Measurements from ENCODE around the gene BCKDHA. TPM values are rescaled to one million over a fixed set of nuclear protein-coding genes. Genes with fewer than 3 reads are reported as not detected.
"Not testable (repeated sequence)": the region's sequence is repeated elsewhere in the genome, so short reads cannot be mapped to it uniquely, and the experiment has no call there.

The BCKDHA gene
- polyA plus RNA-seq, 1 donor, result 35.2 TPM

DNA sequence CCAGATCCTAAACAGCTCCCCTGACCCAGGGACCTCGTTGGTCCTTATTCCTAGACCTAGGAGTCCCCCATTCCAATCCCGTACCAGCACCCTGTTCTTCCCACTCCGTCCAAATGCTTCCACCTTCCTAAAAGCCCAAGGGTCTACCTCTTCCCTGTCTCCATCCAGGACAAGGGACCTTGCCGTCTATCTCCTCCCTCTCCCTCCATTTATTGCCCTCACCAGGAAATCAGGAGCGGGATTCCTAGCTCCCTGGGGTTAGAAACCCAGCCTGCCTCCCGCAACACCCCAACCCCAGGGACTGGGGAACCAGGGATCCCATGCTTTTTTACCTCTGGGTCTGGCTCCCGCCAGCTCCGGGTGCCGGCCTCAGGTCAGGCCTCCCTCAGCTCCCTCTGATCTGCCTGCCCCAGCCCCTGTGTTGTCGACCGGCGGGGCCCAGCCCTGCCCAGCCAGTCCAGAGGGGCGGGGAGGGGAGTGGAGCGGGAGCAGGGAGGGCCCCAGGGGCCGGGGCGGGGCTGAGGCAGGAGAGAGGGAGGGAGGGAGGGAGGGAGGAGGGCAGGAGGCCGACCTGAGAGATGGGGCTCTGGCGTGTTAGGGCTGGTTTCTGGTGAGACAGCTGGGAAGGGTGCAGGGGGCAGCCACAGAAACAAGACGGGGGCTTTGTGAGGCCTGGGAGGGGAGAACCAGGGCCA lies 29.5 kb downstream of the BCKDHA start, which contains the start of gene B3GNT8:
Gene B3GNT8 (minus strand): TSS at position 423 of the 695 bp plus-strand sequence. CDS start 596 bp downstream, outside the sequence.
- peak; percentile 67 for DNase-seq

DNA sequence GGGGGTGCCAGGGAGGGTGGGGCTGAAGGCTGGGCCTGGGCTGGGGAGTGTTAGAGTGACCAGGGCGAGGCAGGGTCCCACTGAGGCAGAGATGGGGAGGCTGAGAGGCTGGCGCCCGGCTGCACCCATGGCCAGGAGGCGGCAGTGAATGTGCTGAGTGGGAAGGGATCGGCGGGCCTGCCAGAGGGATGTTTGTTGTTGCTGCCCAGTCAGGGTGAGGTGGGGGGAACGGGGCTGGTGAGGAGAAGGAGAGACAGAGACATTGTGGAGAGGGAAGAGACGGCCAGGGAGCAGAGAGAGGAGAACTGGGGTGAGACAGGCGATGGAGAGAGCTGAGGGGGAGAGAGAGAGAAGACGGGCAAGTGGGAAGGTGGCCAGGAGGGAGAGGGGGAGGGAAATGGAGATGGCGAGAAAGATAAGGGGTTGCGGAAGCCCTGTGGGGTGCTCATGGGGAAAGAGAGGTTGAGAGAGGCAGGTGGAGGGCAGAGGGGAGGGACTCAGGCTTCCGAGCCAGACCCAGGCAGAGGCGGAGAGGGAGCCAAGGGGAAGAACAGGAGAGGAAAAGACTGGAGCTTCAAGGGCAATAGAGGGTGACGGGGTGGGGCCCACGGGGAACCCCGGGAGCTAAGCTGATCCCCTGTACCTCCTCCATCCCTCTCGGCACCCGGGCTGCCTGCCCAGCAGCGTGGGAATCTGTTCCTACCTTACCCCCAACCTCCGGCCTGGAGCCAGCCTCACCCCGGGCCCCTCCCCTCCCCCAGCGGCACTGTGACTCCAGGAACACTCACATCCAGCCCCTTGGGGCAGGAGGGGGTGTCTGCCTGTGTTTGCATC lies 30.2 kb downstream of the BCKDHA start:
- no peak for DNase-seq

- no peak for DNase-seq
Measured at GRCh38 chr19:41428481-41428859, 30.9 kb downstream of the BCKDHA start.

- DNase-seq, result no peak
Measured at GRCh38 chr19:41430922-41431321, 33.3 kb downstream of the BCKDHA start.

DNA sequence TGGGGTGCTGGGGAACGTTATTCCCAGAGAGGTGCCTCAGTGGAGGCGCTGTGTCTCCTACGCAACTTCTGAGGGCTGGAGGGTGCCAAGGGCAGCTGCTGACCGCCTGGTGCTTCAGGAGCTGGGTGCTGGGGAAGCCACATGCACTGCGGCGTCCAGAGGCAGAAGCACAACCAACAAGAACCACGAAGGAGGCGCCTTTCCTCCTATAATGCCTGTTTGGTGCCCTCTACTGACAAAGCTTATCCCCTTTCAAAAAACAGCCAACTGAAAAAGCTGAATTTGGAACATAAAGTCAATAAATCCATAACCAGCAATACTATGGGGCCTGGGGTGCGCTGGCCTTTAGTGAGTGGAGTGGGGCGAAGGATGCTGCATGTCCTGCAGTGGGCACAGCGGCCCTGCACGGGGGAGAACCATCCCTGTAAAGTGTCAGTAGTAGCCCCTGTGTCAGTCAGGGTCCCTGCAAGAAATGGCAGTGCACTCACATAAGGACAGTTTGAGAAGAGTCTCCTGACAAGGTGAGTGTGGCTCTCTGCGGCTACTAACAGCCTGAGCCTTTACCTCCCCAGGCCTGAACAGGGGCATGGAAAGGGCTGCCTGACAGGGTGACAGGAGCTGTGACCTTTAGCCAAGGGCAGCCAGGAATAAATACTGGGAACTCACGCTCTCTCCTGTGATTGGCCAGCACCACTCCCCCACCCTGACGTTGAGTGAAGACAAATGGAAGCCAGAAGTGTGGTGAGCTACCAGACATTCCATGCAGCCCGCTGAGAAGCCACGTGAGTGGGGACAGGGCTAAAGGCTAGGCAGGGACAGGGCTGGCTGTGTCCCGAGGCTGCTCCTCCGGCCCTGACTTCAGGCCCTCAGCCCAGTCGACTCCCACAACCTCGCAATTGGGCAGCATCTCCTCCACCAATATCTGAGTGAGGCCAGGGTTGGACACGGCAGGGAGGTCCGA lies 34.1 kb downstream of the BCKDHA start:
- no peak for DNase-seq

- DNase-seq, result no peak
Measured at GRCh38 chr19:41433171-41433570, 35.6 kb downstream of the BCKDHA start.

DNA sequence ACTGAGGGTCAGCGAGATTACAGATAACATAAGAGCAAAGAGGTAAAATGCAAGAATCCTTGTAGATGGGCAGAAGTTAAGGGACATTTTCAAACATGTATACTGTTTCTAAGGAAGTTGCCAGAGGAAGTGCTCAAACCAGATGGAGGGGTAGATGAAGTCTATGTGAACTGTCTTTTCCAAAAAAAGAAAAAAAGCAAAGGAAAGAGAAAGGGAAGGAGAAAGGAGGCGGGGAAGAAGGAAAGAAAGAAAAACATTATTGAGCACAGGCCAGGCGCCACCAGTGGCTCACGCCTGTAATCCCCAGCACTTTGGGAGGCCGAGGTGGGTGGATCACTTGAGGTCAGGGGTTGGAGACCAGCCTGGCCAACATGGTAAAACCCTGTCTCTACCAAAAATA lies 36.8 kb downstream of the BCKDHA start:
- DNase-seq, result no peak

- not testable (repeated sequence) for DNase-seq
Measured at GRCh38 chr19:41435376-41435775, 37.8 kb downstream of the BCKDHA start.

GRCh38 chr19:41435936-41436673 lies 38.5 kb downstream of the BCKDHA start:
- no peak for DNase-seq

GRCh38 chr19:41436674-41436951 lies 39.0 kb downstream of the BCKDHA start:
- DNase-seq, result no peak

GRCh38 chr19:41437944-41438574 lies 40.4 kb downstream of the BCKDHA start:
- no peak for DNase-seq

GRCh38 chr19:41439441-41440222 lies 42.0 kb downstream of the BCKDHA start, which contains the start of gene DMAC2:
Gene DMAC2 (minus strand): TSS chr19:41439912. CDS start chr19:41439899, 13 bp downstream.
- peak; percentile 95 for DNase-seq

- no peak for DNase-seq
Measured at GRCh38 chr19:41441321-41441945, 43.8 kb downstream of the BCKDHA start.

DNA sequence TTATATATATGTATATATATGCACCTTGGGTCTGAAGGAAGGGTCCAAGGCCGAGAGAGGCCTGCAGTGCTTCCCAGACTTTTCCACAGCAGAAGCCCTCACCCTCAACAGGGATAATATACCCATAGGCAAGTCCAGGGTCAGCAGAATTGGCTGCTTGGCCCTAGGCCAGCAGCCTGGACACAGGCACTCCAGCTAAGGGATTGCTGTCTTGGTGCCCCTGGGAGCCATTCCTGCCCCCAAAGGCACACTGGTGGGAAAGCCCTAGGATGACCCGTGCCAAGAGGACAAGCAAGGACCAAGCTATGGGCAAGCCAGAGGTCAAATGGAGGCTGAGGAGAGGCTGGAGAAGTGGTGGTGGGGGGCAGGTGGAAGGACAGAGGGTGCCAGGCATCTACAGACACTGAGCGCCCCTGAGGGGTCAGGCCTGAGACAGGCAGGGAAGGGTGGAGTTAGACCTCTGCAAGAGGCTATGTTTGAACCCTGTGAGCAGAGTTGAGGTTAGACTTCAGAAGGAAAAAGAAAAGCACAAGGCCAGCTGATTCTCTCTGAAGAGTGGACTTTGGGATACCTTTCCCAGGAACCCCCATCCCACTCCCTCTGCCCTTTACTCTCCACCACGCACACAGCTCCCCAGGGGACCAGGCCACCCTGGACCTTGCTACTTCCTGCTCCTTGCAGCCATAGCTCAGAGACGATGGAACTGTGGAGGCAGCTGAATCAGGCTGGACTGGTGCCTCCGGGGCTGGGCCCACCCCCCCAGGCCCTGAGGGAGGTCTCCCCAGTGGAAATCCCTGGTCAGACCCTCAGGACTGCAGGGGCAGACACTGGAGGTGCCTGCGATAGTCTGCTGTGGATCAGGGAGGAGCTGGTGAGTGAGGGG lies 45.1 kb downstream of the BCKDHA start, which contains the start of gene ERICH4:
Gene ERICH4 (plus strand): TSS at position 684 of the 883 bp plus-strand sequence. CDS start 14 bp downstream, at position 698.
- DNase-seq, result no peak

DNA sequence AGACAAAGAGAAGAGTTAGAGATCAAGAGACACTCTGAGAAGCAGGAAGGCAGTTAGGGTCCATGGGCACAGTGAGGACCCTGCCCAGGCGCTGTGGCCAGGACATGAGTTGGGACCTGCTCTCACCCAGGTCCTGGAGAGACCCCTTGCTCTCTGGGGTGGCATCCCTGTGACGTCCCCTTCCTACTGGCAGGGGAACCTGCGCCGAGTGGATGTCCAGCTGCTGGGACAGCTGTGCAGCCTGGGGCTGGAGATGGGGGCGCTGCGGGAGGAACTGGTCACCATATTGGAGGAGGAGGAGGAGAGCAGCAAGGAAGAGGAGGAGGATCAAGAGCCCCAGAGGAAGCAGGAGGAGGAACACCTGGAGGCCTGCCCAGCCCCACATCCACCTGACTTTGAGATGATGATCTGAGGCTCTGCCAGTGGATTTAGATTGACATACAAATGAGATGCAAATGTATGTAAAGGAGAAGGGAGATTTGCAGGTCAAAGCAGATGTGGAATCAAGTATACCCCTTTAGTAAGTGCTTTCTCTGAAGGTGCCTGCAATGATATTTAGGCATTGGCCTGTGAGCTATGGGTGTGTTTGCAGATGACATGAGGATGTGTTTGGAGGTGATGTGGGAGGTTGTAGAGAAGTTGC lies 46.3 kb downstream of the BCKDHA start:
- DNase-seq, result no peak

DNA sequence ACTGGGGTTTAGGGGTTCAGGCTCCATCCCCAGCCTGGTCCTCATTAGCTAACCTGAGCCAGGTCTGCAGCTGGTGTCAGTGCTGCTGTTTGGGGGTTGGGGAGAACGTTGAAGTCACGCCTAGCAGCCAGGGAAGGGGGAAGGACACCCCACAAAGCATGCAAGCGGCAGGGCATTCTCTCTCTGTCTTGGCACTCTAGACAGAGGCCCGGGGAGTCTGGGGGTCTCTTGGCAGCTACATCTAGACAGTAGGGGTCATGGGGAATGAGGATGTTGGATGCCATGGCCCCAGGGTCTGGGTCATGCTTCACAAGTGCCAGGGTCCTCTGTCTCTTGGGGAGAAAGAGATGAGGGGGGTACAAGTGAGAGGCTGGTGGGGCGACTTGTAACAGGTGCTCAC lies 48.0 kb downstream of the BCKDHA start:
- DNase-seq, result no peak

DNA sequence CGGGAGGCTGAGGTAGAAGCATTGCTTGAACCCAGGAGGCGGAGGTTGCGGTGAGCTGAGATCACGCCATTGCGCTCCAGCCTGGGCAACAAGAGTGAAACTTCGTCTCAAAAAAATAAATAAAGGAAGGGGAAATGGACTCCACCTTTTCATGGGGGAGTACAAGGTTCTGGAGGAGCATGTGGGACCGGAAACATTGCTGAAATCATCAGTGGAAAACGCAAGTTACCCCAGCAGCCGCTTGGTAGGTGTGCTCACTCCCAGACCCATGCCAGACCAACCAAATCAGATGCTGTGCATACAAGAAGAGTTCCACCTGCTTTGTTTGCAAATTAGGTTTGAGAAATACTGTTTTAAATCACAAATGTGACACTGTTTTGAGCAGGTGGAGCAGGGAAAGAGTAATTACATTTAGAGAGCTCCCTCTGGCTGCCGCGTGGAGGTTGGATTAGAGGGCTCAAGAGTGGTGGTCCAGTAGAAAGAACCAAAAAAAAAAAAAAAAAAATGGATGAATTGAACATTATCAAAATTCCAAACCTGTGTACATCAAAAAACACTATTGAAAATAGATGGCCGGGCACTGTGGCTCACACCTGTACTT lies 50.2 kb downstream of the BCKDHA start:
- DNase-seq, result no peak
